WTC11 (cell line): Measurements from ENCODE around the gene MAGEA4. TPM values are rescaled to one million over a fixed set of nuclear protein-coding genes. Genes with fewer than 3 reads are reported as not detected.

ENCODE experiments used
- ATAC-seq: fragments of 200-7000 bp; cut with Tn5 transposase; 2 replicates; pipeline ENCODE4 v1.10.0; 2021; ENCODE audit warnings: mild to moderate bottlenecking, moderate library complexity
- CTCF ChIA-PET: fragments of 300-600 bp; sonication (Branson Sonifier 250); formaldehyde crosslinking; loops from one replicate; lab custom pipeline; 2021; ENCODE audit warnings: antibody characterized with exemption; lab: Charles Lee
- POLR2A ChIA-PET: fragments of 350-600 bp; sonication (Branson Sonifier 250); formaldehyde crosslinking; loops from one replicate; lab custom pipeline; 2021; ENCODE audit warnings: antibody characterized with exemption; lab: Charles Lee
- DNase-seq: peaks from one replicate; pipeline ENCODE4 v3.0.0; 2021; ENCODE audit warnings: low spot score
- H3K27ac Mint-ChIP-seq: 2 replicates; pipeline ENCODE4 v1.8.0; 2021; ENCODE audit warnings: mixed read lengths
- H3K27me3 Mint-ChIP-seq: 2 replicates; pipeline ENCODE4 v1.8.0; 2021; ENCODE audit warnings: low read depth, mild to moderate bottlenecking, moderate library complexity, mixed read lengths
- H3K36me3 Mint-ChIP-seq: 2 replicates; pipeline ENCODE4 v1.8.0; 2021; ENCODE audit warnings: mixed read lengths
- H3K4me1 Mint-ChIP-seq: 2 replicates; pipeline ENCODE4 v1.8.0; 2022; ENCODE audit warnings: mixed read lengths
- H3K4me3 Mint-ChIP-seq: 2 replicates; pipeline ENCODE4 v1.8.0; 2021; ENCODE audit warnings: mild to moderate bottlenecking, moderate library complexity, mixed read lengths
- H3K9me3 Mint-ChIP-seq: 2 replicates; pipeline ENCODE4 v1.8.0; 2021; ENCODE audit warnings: mixed read lengths
- CREB1 ChIP-seq: sonication (generic); formaldehyde crosslinking; IDR thresholded peaks from 2 replicates; pipeline ENCODE4 v1.8.0; 2023; ENCODE audit warnings: mild to moderate bottlenecking, missing genetic modification reagents
- E2F1 ChIP-seq: sonication (generic); formaldehyde crosslinking; IDR thresholded peaks from 2 replicates; pipeline ENCODE4 v1.8.0; 2022; ENCODE audit warnings: mild to moderate bottlenecking, missing genetic modification reagents
- E2F5 ChIP-seq: sonication (generic); formaldehyde crosslinking; IDR thresholded peaks from 2 replicates; pipeline ENCODE4 v1.8.1; 2022; ENCODE audit warnings: mild to moderate bottlenecking, moderate library complexity, missing genetic modification reagents
- HMGA2 ChIP-seq: fragments of 250-450 bp; sonication (Bioruptor Pico); IDR thresholded peaks from 2 replicates; pipeline ENCODE4 v1.4.0; 2021; ENCODE audit warnings: mild to moderate bottlenecking, moderate library complexity
- IRF1 ChIP-seq: sonication (generic); formaldehyde crosslinking; IDR thresholded peaks from 2 replicates; pipeline ENCODE4 v1.8.0; 2023; ENCODE audit warnings: missing genetic modification reagents
- JAZF1 ChIP-seq: fragments of 250-450 bp; sonication (Bioruptor Pico); IDR thresholded peaks from 2 replicates; pipeline ENCODE4 v1.9.0; 2021; ENCODE audit warnings: moderate library complexity, mild to moderate bottlenecking, inconsistent platforms
- MYBL2 ChIP-seq: sonication (generic); formaldehyde crosslinking; IDR thresholded peaks from 2 replicates; pipeline ENCODE4 v1.8.1; 2023; ENCODE audit warnings: mild to moderate bottlenecking, moderate library complexity, missing genetic modification reagents
- NR2C2 ChIP-seq: sonication (generic); formaldehyde crosslinking; IDR thresholded peaks from 2 replicates; pipeline ENCODE4 v1.8.0; 2022; ENCODE audit warnings: mild to moderate bottlenecking, missing genetic modification reagents
- SMAD3 ChIP-seq: sonication (generic); formaldehyde crosslinking; IDR thresholded peaks from 2 replicates; pipeline ENCODE4 v1.8.0; 2022; ENCODE audit warnings: missing genetic modification reagents, mild to moderate bottlenecking, borderline replicate concordance
- TCF7 ChIP-seq: sonication (generic); formaldehyde crosslinking; IDR thresholded peaks from 2 replicates; pipeline ENCODE4 v1.8.0; 2022; ENCODE audit warnings: mild to moderate bottlenecking, low read depth, missing genetic modification reagents, moderate library complexity
- ZMAT4 ChIP-seq: fragments of 250-450 bp; sonication (Bioruptor Pico); IDR thresholded peaks from 2 replicates; pipeline ENCODE4 v1.9.0; 2021; ENCODE audit warnings: mild to moderate bottlenecking
- ZNF121 ChIP-seq: sonication (generic); formaldehyde crosslinking; IDR thresholded peaks from 2 replicates; pipeline ENCODE4 v1.8.0; 2023; ENCODE audit warnings: missing genetic modification reagents
- ZNF219 ChIP-seq: sonication (generic); formaldehyde crosslinking; IDR thresholded peaks from 2 replicates; pipeline ENCODE4 v1.8.0; 2023; ENCODE audit warnings: missing genetic modification reagents, mild to moderate bottlenecking, borderline replicate concordance
- ZNF416 ChIP-seq: fragments of 250-450 bp; sonication (Bioruptor Pico); IDR thresholded peaks from 2 replicates; pipeline ENCODE4 v1.9.0; 2021; ENCODE audit warnings: mild to moderate bottlenecking, inconsistent platforms
- ZNF512 ChIP-seq: sonication (generic); formaldehyde crosslinking; IDR thresholded peaks from 2 replicates; pipeline ENCODE4 v1.8.1; 2022; ENCODE audit warnings: missing genetic modification reagents, borderline replicate concordance
- ZNF671 ChIP-seq: fragments of 250-450 bp; sonication (Bioruptor Pico); IDR thresholded peaks from 2 replicates; pipeline ENCODE4 v1.8.0; 2021; ENCODE audit warnings: mild to moderate bottlenecking
- total RNA-seq: library from RNA; stranded (reverse); gene quantifications from 3 replicates; pipeline ENCODE4 v1.2.3, GENCODE V29; 2021

Gene MAGEA4
- total RNA-seq, 1 experiment from 2014 or later = 3.2 TPM

GRCh38 chrX:151899622-151900021 lies 13.1 kb upstream of the MAGEA4 start:
- H3K9me3 Mint-ChIP-seq = no peaks in the 10 kb centered on the region; the same call in 1 of the 2 replicates
- POLR2A ChIA-PET = no interaction called here

GRCh38 chrX:151901826-151902225 lies 10.9 kb upstream of the MAGEA4 start:
- Mint-ChIP-seq H3K36me3 (no peaks in the 10 kb centered on the region), H3K27me3 (no peaks in the 10 kb centered on the region), H3K4me1 (no peaks in the 10 kb centered on the region), H3K4me3 (no peak overlapping the region), H3K27ac (no peak overlapping the region)
- POLR2A ChIA-PET = no interaction called here
- no peak for DNase-seq
- no peak for ATAC-seq
- TF ChIP-seq IRF1 (CRISPR knock-in tag) (no peak), CREB1 (CRISPR knock-in tag) (no peak), HMGA2 (CRISPR knock-in tag) (no peak), SMAD3 (CRISPR knock-in tag) (no peak)
- TF ChIP-seq, all 79 proteins: peak for 0
- CTCF ChIA-PET = no interaction called here
- H3K9me3 Mint-ChIP-seq = no peaks in the 10 kb centered on the region; the same call in 1 of the 2 replicates

More at GRCh38 chrX:151899622-151900021, 13.1 kb upstream of the MAGEA4 start:
- TF ChIP-seq ZNF671 (CRISPR knock-in tag) (no peak), ZNF121 (CRISPR knock-in tag) (no peak), NR2C2 (CRISPR knock-in tag) (no peak), TCF7 (CRISPR knock-in tag) (no peak), ZMAT4 (CRISPR knock-in tag) (no peak), JAZF1 (CRISPR knock-in tag) (no peak), E2F1 (CRISPR knock-in tag) (no peak), HMGA2 (CRISPR knock-in tag) (no peak)
- no peak for ATAC-seq
- Mint-ChIP-seq H3K27ac (no peak overlapping the region), H3K4me1 (no peaks in the 10 kb centered on the region), H3K36me3 (no peaks in the 10 kb centered on the region), H3K4me3 (no peak overlapping the region), H3K27me3 (no peaks in the 10 kb centered on the region)
- CTCF ChIA-PET = no interaction called here
- DNase-seq = no peak

- POLR2A ChIA-PET = no interaction called here
- no peak overlapping the region for H3K4me3 Mint-ChIP-seq
- CTCF ChIA-PET = no interaction called here
- DNase-seq (no peak), ATAC-seq (no peak)
- H3K27ac Mint-ChIP-seq = no peak overlapping the region
- H3K36me3 Mint-ChIP-seq = no peaks in the 10 kb centered on the region
- no peaks in the 10 kb centered on the region for H3K4me1 Mint-ChIP-seq
- H3K9me3 Mint-ChIP-seq = no peaks in the 10 kb centered on the region; the same call in 1 of the 2 replicates
- TF ChIP-seq ZNF416 (CRISPR knock-in tag) = no peak
- no peak for TF ChIP-seq MYBL2
- TF ChIP-seq ZNF512 (CRISPR knock-in tag) = no peak
- no peak for TF ChIP-seq E2F5
- TF ChIP-seq ZNF219 (CRISPR knock-in tag) = no peak
- H3K27me3 Mint-ChIP-seq = no peaks in the 10 kb centered on the region
These were observed 9.7 kb upstream of the MAGEA4 start for GRCh38 chrX:151902813-151903591.
